ENCODE measurements around the gene WDR38.

Gene WDR38

DNA sequence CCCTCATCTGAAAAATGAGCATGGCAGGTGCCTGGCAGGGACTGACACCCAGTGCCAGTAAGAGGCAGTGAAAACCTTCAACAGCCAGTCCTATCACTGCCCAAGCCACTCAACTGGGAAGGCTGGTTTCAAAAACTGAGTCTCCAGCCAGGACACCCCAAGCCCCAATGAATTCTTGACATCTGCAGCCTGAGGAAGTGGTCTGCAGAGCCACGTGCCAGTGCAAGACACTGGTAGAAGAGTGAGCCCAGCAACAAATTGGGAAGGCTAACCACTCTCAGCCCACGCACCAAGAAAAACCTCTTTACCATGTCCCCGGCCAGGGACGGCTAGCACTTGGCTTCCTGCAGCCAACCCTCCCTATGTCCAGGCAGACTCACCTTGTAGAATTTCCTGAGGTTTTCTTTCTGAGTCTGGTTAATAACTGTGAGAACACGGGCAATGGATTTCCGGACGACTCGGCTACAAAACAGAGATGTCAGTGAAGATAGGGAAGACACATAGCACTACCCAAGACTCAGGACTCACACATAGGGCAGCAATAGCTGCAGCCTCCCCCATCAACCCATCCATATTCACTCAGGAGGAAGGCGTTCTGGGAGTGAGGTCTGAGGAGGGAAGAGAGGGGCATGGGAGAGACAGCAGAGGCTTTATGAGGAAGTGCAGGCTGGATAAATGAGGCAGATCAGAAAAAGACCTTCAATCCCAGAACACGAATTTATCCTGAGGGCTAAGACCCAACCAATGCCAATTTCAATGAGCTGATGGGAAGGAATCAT is 6.7 kb downstream of the WDR38 start:
- no peak for DNase-seq

DNA sequence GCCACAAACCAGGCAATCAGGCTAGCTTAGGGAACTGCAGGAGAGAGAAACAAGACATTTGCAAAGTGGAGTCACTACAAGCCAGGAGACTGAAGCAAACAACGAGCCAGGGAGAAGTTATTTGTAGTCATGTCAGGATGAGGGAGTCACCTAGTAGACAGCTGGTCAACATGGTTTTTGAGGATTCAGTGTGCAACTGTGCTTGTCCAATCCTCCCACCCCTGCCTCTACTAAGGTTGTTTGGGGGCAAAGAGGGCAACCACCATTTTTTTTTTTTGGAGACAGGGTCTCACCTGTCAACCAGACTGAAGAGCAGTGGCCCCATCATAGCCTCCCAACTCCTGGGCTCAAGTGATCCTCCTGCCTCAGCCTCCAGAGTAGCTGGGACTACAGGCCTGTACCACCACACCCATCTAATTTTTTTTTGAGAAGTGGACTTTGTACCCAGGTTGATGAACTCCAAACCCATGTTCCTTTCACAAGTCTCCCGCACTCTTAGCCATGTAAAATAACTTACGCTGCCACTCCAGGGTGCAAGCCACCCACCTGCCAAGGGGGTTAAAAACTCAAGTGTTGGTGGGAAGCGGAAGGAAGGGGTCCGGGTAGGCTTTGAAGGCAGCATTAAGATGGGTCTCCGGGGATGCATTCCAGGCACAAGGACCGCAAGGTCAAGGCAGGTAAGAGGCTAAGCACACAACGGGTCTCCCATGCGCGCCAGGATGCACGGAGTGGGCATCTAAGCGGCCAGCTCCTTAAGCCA is 7.5 kb downstream of the WDR38 start:
- no peak for DNase-seq

DNA sequence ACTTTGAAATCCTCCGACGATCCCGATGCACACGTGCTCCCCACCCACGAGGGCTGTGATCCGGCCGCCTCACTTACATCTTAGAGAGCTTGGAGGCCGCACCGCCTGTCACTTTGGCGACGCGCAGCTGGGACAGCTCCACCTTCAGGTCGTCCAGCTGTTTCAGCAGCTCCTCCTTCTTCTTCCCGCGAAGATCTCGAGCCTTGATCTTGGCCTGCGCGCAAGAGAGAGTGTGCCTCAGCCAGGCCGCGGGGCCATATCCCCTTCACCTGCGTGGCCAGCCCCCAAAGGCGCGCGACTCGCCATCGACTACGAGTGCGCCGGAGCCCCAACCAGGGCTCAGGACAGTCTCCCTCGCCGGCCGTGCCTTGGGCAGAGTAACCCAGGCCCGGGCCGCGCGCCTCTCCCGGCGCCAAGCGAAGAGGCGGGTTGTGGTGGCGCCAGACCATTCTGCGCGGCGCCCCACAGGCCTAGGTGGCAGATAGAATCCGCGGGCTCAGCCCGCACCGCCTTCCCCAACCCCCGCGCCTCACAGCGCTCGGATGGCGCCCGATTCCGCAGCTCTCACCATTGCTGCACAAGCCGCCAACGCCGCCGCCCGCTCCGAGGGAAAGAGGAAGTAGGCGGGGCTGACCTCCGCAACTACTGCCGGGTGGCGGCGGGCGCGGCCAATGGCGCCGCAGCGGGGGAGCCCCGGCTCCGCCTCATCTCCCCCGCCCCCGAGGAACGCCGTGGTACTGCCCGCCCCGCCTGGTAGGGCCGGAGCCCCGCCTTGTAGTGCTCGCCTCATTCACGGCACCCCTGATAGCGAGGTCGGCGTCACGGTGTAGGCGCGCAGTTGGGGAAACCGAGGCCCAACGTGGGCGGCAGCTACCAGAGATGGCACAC is 8.3 kb downstream of the WDR38 start, which contains the start of the genes ARPC5L and RPL35:
Gene ARPC5L (plus strand): TSS at position 789 of the 888 bp plus-strand sequence. CDS start 7,161 bp downstream, outside the sequence.
Gene RPL35 (minus strand): TSS at position 616 of the 888 bp plus-strand sequence. CDS start 45 bp downstream, at position 571.
- DNase-seq = peak; percentile 98

DNA sequence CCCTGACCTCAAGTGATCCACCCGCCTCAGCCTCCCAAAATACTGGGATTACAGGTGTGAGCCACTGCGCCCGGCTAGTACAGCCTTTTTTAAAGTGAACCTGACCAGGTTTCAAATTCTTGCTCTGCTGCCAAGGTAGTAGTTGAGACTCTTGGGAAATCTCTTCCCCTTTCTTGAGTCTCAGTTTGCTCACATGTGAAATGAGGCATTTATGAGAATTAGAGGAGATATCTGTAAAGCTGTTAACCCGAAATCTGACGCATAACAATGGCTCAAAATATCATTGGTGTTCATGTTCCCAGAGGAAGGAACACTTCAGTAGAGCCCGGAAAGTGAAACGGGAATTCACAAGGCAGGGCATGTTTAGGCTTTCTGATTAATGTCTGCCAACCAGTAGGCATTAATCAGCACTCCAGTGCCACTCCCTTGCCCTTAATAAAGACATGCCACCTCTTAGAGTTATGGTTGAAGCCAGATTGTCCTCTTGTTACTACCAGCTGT is 10.2 kb downstream of the WDR38 start:
- peak; percentile 66 for DNase-seq

DNA sequence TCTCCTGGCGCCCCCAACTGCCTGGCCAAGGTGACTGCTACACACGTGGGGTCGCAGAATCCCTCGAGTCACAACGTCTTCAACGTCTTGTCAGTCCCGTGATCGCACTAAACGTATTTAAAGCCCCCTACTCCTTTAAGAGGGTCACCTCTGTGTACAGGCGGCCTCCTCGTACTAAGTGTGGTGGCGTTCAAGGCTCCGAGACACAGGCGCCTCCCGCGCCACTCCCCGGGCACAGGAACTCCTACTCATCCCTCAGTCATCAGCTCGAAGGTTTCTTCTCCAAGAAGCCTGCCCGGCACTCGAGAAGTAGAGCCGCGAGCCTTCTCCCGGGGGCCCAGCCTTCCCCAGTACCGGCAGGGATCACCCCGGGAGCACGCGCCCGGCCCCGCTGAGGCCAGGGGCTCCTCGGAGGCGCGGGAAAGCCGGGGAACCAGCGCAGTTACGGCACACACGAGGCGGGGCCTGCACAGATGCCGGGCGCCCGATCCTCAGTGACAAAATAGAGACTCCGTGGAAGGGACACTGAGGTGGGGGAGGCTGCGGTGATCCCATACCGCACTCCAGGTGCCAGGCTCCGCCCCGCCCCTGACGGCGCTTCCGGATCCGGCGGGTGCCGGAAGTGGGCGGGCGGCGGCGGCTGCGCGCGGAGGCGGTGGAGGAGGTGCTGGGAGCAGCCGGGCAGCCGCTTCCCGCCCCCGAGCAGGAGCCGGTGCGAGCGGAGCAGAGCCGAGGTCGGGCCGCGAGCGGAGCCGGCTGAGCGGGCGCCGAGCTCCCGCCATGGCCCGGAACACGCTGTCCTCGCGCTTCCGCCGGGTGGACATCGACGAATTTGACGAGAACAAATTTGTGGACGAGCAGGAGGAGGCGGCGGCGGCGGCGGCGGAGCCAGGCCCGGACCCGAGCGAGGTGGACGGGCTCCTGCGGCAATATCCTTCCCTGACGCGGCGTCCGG is 15.5 kb downstream of the WDR38 start:
- DNase-seq = peak; percentile 90

DNA sequence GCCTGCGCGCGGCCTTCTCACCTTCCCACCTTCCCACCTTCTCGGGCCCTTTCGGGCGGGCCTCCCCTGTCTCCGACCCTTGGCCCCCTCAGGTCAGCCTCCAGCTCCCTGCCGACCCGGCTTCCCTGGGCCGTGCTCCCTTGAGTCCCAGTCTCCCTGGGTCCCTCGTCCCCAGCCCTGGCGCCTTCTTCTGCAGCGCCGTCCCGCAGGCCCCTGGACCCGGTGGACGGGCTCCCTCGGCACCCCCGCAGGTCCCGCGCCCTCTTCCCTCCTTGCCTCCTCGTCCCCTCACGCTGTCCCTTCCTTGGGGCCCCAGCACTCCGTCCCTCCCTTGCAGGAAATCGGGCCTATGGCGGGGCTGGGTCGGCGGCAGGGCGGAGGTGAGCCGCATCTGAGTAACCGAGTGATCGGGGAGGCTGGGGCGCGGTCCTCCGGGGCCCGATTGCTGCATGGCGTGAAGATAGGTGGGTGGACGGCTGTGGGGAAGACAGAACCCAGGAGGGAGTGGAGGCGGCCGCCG is 16.3 kb downstream of the WDR38 start:
- DNase-seq = peak; percentile 30

DNA sequence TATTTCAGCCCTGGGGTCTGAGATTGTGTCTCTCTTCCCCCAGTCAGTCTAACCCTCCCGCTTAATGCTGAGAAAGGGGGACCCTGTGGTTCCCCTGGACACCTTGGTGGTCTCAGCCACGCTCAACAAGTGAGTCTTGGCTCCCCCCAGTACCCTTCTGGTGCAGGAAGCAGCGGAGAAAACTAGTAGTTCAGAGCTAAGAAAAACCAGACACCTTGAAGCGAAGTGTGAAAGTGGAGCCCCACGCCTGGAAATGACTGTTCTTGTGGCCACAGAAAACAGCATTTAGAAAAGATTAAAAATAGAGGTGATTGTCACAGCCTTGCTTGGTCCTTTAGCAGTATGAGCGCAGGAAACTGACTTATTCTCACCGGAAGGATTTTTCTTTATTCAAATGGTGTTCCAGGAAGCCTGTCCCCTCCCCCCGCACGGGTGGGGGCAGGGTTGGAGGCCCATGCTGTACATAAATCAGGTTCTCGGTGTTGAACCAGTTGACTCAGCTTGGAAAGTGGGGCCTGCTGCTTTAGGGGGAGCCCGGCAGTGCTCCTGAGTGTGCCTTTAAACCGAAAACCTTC is 16.8 kb downstream of the WDR38 start:
- peak; percentile 40 for DNase-seq

DNA sequence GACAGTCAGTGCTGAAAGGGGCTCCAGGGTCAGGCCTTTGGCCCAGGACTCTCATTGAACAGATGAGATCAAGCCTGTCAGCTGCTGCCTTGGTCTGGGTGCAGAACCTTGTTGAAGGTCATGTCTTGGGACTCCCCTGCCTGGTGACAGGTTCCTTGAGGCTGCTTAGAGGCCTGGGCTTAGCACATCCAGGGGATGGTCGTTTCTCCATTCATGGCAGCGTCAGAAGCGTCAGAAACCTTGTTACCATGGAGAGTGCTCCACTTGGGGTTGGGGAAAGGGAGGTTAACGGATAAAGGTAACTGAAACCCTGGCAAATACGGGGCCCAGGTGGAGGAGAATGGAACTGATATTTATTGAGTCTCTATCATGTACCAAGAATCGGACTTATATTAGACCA is 17.5 kb downstream of the WDR38 start:
- DNase-seq = no peak

DNA sequence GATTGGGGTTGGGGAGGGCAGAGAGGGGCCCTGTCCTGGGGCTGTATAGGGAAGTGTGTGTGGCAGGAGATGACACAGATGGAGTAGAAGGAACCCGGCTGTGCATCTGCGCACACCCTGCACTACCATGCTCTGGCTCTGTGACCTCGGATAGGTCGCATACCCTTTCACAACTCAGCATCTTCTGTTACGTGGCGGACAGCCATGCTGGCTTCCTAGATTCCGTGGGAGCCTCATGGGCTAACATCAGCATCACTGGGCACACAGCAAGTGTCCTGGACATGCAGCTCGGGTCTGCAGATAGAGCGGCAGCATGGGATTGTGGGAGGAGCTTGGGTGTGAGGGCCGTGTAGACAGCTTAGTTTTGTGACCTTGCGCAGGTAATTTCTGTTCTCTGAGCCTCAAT is 17.9 kb downstream of the WDR38 start:
- no peak for DNase-seq

DNA sequence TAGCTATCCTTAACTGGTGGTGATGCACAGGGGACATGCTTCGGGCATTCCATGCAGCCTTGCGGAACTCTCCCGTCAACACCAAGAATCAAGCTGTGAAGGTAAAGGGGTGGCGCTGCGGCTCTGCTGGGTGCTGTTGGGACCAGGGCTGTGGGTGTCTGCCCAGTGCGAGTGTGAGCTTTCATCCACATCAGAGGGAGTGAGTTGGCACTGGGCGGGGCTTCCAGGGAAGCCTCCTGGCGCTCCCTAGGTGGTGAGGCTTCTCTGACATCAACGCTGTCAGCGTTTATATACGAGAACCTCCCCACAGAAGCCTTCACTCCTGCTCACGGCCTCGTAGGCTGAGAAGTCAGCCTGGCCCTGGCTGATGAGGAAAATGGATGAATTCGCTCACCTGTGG is 20.4 kb downstream of the WDR38 start:
- DNase-seq = no peak

DNA sequence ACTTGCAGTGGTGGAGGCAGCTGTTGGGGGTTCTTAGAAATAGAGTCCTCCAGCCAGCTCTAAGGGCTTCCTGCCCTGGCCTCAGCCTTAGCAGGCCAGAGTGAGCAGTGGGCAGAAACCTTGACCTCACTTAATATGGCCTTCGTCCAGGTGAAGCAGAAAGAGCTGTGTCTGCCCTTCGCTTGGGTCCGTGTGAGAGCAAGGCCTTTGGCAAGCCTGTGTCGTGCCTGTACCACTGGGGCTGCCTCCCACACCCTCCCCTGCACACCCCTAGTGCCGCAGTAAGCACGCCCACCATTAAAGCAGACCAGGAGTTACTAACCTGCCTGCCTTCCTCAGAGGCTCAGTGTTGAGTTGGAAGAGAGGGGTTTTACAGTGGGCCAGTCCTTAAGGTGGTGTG is 22.2 kb downstream of the WDR38 start:
- DNase-seq = no peak

DNA sequence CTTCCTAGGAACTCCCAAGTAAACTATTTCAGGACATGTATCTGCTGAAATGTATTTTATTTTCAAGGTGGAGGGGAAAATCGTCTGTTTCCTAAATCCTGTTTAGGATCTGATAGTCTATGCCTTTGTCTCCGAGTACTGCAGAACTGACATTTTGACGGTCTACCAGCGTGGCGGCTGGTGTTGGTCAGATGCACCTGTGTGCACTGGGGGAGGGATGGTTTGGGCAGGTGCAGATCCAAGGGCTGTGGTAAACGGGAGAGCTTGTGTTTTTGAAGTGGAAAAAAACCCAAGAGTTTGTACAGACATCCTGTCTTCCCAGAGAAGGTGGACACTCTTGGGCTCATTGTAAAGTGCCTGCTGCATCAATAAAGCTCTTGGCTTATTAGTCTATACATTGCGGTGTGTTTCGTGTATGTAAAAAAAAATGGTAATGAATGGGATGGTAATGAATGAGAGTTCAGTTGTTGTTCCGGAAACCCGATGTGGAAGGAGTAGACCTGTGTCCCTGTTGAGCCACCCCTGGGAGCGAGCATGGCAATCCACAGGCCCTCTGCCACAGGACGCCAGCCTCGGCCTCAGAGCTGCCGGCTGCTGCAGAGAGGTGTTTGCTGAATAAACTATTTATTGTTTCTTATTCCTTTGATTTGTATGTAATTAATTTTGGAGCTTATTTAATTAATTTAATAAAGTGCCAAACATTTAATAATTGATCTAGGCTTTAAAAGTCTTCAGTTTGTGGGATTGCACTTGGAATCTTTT is 23.9 kb downstream of the WDR38 start:
- no peak for DNase-seq

DNA sequence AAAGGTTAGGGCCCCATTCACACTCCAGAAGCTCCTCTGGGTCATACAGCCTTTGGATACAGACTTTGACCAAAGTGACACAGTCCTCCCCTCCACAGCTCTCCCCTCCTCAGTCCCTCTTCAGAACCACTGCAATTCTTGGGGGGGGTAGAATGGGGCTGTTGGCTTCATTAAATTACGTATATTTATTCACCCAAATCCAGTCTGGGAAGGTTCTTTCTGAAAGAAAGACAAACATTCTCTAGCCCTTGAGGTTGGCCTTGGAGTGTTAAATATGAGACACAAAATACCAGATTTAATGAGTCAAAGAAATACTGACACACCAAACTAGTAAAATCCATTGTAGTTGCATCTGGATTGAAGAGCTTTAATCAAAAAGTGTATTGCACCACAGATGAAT is 24.8 kb downstream of the WDR38 start:
- DNase-seq = no peak

DNA sequence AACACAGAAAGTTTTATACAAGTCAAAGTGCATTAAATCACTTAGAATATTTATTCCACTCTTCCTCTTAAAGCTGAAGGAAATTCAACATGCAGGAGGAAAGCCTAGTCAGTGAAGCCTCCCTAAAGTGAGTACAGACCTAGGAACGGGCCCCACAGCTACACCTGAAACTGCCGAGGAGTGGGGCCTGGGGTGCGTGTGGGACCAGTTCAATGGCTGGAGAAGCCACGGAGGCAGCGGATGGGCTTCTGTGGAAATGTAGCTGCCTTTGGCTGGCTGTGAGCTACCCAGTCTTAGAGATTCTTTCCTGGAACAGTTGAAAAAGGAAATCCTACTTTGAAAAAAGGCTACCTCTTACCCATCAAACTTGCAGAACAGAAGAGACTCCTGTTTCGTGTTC is 25.3 kb downstream of the WDR38 start:
- no peak for DNase-seq

DNA sequence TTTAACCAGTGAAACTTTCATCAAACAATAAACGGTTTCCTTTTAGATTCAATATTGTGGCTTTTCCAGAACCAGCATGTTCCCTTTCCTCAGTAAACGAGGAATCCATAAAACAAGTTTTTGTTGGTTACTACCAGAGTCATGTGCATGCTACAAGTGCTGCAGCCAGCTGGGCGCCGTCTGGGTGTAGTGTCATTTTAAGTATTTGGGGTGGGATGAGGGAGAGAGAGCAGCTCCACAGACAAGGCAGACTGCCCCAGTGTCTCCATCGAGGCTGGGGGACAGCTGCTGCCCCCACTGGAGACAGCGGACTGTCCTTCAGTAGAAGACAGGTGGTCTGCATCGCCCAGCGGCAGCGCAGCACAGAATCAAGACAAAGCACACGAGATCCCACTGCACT is 26.0 kb downstream of the WDR38 start:
- no peak for DNase-seq

DNA sequence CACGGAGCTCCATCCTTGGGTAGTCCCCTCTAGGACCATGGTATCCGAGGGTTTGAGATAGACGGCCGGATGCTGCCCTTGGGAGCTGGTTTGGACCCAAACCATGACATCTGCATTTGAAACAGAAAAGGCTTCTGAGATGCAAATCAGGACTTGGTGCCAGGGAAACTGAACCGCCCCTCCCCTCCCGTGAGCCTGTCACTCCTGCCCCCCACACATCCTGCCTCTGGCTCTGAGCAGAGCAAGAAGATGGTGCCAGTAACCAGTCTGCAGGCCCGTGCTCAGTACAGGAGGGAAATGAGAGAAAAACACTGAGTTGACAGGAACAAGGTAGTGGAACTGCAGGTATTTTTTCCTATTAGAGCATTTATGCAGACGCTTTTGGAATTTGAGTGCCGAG is 27.2 kb downstream of the WDR38 start:
- no peak for DNase-seq

DNA sequence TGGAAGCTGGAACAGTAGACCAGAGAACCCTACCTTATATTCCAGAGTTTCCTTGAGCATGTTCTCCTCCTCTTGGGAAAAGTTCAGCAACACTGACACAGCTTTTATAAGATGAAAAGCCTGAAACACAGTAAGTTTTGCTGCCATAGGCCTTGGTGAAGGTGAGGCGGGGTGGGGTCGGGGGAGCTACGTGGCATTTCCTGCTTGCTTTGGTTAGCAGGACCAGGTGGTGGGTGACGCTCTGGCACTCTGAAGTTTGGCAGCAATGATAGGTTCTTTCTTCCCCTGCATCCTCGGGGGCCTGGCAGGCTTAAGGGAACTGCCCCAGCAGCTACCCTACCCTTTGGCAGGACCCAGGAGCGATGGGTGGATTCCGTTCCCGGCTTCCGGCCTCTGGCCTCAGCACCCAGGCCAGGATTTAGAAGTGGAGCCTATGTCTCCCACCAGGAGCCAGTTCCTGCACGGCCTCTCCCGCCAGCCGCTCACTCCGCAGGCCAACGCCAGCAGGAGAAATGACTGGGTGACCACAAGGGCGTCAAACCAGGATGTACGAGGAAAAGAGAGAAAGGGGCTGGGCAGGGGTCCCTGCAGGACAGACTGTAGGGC is 28.0 kb downstream of the WDR38 start:
- no peak for DNase-seq

DNA sequence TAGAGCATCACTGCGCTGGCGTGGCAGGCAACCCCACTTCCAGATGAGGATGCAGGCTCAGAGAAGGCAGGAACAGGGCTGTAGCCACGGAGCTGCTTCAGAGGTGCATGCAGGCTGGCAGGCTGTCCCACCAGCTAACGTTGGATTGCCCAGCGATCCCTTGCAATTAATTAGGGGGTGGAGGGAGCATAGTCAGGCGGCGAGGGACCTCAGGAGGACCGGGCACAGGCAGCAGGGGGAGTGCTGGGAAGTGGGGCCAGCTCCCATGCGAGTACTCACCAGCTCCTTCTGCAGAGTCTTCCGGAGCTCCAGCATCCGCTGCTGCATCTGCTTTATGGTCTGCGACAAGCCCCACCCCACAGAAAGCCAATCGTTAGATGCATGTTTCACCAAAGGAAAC is 29.0 kb downstream of the WDR38 start:
- DNase-seq = no peak

DNA sequence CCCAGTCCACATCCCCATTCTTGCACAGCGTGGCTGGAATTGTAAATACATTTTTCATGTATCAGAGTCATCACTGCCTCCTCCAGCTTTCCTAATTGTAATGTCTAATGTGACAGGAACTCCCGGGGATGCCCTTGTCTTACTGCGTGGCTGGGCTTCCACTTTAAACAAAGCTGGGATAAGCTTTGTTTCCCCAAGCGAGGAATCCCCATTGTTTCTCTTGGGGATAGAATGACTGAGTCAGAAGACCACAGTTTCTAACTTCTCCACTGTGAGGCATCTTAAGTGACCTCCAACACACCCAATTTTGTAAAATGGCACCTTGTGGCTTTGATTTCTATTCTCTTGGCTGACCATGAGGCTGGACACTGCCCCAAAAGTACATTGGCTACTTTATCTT is 31.1 kb downstream of the WDR38 start:
- no peak for DNase-seq

DNA sequence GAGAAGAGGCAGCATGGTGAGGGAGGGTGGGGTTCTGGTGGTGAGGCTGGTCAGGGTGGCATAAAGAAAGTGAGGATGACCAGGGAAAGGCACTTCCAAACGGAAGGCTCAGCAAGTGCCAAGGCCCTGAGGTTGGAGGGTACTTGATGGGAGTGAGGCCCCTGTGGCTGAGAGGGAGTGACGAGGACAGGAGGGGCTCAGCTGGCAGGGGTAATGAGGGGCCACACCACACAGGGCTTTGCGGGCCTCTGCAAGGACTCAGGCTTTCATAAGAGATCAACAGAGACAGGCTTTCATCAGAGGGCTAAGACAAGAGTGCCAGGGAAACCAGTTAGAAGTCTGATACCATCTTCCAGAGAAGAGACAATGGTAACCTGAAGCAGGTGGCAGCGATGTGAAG is 32.3 kb downstream of the WDR38 start:
- no peak for DNase-seq
